Measurements from ENCODE around the gene LEP.
"Not testable (repeated sequence)": the region's sequence is repeated elsewhere in the genome, so short reads cannot be mapped to it uniquely, and the experiment has no call there.

Gene LEP

GRCh38 chr7:128210590-128211570 lies 30.2 kb upstream of the LEP start:
- no peak for DNase-seq (ENCODE audit: low spot score)

- DNase-seq (ENCODE audit: low spot score): no peak
Observed at GRCh38 chr7:128211626-128212025, 29.5 kb upstream of the LEP start.

- no peak for DNase-seq (ENCODE audit: low spot score)
Observed at GRCh38 chr7:128214463-128214862, 26.6 kb upstream of the LEP start.

- DNase-seq (ENCODE audit: low spot score): no peak
Observed at GRCh38 chr7:128215281-128215680, 25.8 kb upstream of the LEP start.

GRCh38 chr7:128215739-128216138 lies 25.3 kb upstream of the LEP start:
- no peak for DNase-seq (ENCODE audit: low spot score)

- DNase-seq (ENCODE audit: low spot score): no peak
Observed at GRCh38 chr7:128217030-128217805, 23.9 kb upstream of the LEP start.

GRCh38 chr7:128217967-128218652 lies 23.0 kb upstream of the LEP start:
- DNase-seq (ENCODE audit: low spot score): no peak

GRCh38 chr7:128219636-128220035 lies 21.4 kb upstream of the LEP start:
- DNase-seq (ENCODE audit: low spot score): no peak

- no peak for DNase-seq (ENCODE audit: low spot score)
Observed at GRCh38 chr7:128221929-128222403, 19.1 kb upstream of the LEP start.

GRCh38 chr7:128226132-128226980 lies 14.7 kb upstream of the LEP start:
- no peak for DNase-seq (ENCODE audit: low spot score)

GRCh38 chr7:128227271-128227670 lies 13.8 kb upstream of the LEP start:
- no peak for DNase-seq (ENCODE audit: low spot score)

- no peak for DNase-seq (ENCODE audit: low spot score)
Observed at GRCh38 chr7:128231021-128231420, 10.1 kb upstream of the LEP start.

GRCh38 chr7:128231677-128232076 lies 9.4 kb upstream of the LEP start:
- DNase-seq (ENCODE audit: low spot score): no peak

GRCh38 chr7:128233471-128233870 lies 7.6 kb upstream of the LEP start:
- DNase-seq (ENCODE audit: low spot score): no peak

GRCh38 chr7:128234476-128235026 lies 6.5 kb upstream of the LEP start:
- no peak for DNase-seq (ENCODE audit: low spot score)

GRCh38 chr7:128235471-128235870 lies 5.6 kb upstream of the LEP start:
- DNase-seq (ENCODE audit: low spot score): no peak

GRCh38 chr7:128236924-128237586 lies 4.0 kb upstream of the LEP start:
- DNase-seq (ENCODE audit: low spot score): no peak

- DNase-seq (ENCODE audit: low spot score): not testable (repeated sequence)
Observed at GRCh38 chr7:128239146-128239545, 1.9 kb upstream of the LEP start.

GRCh38 chr7:128242661-128243060 lies 1.6 kb downstream of the LEP start:
- no peak for DNase-seq (ENCODE audit: low spot score)

- DNase-seq (ENCODE audit: low spot score): no peak
Observed at GRCh38 chr7:128243273-128243672, 2.2 kb downstream of the LEP start.
